ENCODE measurements around the gene INTS11.

INTS11 gene

DNA sequence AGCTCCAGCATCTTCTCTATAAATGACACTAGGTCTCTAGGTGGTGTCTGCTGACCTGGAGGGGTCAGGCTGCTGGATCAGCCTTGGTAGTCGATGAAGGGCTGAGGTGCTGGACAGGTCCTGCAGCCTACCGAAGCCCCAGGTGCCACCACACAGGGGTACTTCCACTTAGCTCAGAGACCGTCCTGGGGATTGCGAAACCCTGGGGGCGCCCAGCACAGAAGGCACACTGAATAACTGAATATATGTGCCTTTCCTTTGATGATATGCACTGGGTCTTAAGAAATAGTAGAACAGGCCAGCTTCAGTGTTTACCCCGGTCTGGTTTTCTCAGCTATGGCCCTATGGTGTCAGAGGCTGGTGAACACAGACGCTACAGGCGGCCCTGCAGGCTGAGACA lies 61.7 kb downstream of the INTS11 start:
- no peak for DNase-seq (ENCODE audit: low spot score)

- no peak for DNase-seq (ENCODE audit: low spot score)
These were observed 62.4 kb downstream of the INTS11 start for GRCh38 chr1:1262071-1262470.
